Measurements from ENCODE around the gene HLA-DQA1.
"Not testable (repeated sequence)": the region's sequence is repeated elsewhere in the genome, so short reads cannot be mapped to it uniquely, and the experiment has no call there.

HLA-DQA1 gene

DNA sequence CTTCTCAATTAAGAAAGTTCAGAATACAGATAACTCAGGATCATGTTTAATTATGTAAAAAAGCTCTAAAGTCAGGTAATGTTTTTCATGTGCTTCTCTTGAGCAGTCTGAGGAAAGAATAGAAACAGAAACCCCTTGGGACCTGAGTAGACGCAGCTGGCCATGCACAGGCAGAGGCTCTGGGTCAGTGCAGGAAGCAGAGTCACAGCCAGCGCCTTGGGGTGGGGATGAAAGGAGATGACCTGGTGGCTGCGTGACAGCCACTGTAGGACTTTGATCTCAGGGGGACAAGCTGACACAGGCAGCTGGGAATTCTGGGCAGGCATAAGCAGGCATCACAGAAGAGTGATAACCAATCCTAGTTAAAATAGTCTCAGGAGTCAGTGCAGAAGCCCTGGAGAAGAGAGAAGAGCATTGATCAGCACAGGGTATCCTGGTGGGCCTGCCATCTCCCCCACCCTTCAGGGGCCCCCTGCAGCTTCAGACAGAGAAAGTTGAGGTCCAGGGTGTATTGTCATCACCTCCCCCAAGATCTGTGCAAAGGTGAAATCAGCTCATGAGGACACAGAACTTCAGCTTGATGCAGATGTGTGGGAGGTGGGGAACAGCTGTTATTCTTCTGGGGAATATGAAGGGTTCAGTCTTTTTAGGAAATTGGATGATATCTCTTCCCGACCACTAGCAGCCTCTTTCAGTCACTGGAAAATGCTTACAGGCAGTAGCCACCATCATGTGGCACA, 22.8 kb downstream of the HLA-DQA1 start:
- DNase-seq = no peak

DNA sequence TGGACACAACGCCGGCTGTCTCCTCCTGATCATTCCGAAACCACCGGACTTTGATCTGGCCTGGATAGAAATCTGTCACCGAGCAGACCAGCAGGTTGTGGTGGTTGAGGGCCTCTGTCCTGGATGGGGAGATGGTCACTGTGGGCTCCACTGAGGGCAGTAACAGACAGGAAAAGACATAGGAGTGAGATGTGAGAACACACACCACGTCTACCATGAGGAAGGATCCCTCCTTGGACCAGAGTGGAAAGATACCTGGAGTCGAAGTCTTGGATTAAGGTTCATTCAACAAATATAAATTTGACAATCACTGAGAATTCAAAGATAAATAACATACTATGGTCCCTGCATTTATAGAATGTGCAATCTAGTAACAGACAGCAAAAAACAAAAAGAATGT, 24.9 kb downstream of the HLA-DQA1 start:
- DNase-seq = no peak

GRCh38 chr6:32662836-32663235, 25.6 kb downstream of the HLA-DQA1 start:
- no peak for DNase-seq

- peak in 1 of 2 donors; percentile 31 for DNase-seq
Measured at GRCh38 chr6:32664354-32664753, 27.1 kb downstream of the HLA-DQA1 start.

GRCh38 chr6:32664827-32665362, 27.7 kb downstream of the HLA-DQA1 start:
- peak; percentile 85 to 95 for DNase-seq

DNA sequence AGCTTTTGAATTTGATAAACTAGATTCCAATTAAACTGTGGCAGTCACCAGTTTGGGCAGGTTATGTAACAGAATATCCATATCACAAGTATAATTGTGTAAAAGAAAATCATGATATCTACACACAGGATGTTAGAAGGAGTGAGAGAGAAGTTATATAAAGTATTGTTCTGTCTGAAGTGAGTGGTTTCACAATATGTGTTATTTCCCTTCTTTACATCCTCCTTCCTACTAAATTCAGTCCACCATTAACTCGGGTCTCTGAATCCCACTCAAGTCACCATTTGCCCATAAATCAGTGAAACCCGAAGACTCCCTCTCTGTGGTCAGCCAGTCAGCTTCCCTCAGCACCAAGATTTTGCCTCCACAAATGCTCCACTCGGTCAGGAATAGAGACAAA, 28.5 kb downstream of the HLA-DQA1 start:
- DNase-seq = peak; percentile 24 to 26

DNA sequence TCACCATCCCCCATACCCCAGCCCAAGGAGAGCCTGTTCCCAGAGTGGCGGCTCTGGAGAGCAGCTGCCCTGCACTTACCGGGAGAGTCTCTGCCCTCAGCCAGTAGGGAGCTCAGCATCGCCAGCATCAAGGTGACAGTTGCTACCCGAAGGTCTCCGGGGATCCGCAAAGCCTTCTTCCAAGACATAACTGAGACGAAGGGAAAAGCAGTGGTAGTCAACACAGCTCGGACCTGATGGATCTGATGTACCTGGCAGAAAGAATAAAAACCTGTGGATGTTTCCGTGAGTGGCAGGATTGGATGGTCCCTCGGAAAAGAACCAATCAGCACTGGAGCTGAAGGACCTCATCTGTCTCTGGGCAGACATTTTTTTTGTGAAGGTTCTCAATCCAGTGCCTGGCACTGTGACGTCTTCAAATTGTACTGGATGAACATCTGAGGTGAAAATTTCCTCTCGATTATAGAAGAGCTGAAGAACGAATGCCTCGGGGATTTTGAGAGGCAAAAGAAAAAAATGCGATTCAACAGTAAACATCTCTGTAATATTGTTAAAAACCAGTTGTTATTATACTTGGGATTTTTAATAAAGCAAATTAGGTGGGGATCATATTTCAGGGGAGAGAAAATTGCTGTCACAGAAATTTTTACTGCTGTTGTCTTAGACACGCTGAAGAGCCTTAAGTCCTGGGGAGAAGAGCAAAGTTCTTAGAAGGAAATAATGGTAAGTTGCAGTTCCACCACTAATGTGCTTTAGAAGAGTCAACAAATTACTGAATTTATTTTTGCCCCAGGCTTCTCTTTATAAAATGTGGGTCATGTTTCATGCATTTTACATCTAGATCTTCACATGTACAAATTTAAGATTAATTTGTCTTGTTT, 29.5 kb downstream of the HLA-DQA1 start, which contains the start of gene HLA-DQB1:
Gene HLA-DQB1, minus strand, starts transcription at position 238 of the 881 bp plus-strand sequence. Its CDS starts 50 bp downstream, at position 188.
- peak; percentile 90 to 91 for DNase-seq

GRCh38 chr6:32668226-32668747, 31.1 kb downstream of the HLA-DQA1 start:
- DNase-seq = peak; percentile 88 to 90

DNA sequence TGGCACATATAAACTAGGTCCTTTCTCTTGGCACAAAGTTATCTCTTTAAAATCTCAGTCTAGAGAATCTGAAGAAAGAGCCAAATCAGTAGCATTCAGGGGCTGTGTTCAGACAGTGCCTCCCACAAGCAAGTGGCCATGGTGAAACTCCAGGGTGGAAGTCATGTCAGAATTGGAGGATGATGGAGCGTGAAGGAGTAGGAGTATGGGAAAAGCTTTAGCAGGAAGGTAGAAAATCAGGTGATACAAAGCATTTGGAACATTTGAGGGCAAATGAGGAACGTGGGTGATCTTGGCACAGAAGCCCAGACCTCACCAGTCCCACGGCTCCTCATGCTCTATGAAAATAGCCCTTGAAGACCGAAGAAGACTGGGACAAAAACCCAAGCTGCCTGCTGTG, 32.0 kb downstream of the HLA-DQA1 start:
- DNase-seq = peak in 1 of 2 donors; percentile 48

DNA sequence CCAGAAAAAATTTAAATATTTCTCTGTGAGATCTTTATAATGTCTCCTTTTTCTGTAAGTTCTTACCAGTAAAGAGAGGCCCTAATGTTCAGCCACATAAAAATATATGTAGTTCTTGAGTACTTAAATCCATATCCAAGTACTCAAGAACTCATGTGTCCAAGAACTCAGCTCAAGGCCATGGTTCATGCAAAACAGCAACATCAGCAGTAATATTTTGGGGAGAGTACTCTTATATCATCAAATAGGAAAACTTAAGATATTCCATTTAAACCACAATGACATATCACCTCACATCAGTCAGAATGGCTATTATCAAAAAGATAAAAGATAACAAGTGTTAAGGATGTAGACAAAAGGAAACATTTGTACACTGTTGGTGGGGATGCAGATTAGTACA, 32.7 kb downstream of the HLA-DQA1 start:
- DNase-seq = no peak

- not testable (repeated sequence) for DNase-seq
Measured at GRCh38 chr6:32671908-32672307, 34.7 kb downstream of the HLA-DQA1 start.

DNA sequence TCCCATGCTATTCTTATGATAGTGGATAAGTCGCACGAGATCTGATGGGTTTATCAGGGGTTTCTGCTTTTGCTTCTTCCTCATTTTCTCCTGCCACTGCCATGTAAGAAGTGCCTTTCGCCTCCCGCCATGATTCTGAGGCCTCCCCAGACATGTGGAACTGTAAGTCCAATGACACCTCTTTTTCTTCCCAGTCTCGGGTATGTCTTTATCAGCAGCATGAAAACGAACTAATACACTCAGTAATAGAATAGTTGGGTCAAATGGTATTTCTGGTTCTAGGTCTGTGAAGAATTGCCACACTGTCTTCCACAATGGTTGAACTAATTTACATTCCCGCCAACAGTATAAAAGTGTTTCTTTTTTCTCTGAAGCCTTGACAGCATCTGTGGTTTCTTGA, 36.9 kb downstream of the HLA-DQA1 start:
- not testable (repeated sequence) for DNase-seq

DNA sequence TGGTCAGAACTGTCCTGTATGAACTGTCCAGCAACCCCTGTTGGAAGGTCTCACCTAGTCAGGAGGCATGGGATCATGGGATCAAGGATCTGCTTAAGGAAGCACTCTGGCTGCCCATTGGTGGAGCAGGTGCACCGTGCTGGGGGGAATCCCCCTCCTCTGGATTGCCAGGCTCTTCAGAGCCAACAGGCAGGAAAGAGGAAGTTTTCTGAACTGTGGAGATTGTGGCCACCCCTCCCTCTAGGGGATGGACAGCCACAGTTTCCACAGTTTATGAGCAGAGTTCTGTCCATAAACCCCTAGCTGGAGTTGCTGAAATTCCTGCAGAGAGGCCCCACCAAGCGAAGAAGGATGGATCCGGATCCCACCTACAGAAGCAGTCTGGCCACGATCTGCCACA, 42.3 kb downstream of the HLA-DQA1 start:
- DNase-seq = peak in 1 of 2 donors; percentile 26

- DNase-seq = no peak
Measured at GRCh38 chr6:32680055-32680454, 42.8 kb downstream of the HLA-DQA1 start.

DNA sequence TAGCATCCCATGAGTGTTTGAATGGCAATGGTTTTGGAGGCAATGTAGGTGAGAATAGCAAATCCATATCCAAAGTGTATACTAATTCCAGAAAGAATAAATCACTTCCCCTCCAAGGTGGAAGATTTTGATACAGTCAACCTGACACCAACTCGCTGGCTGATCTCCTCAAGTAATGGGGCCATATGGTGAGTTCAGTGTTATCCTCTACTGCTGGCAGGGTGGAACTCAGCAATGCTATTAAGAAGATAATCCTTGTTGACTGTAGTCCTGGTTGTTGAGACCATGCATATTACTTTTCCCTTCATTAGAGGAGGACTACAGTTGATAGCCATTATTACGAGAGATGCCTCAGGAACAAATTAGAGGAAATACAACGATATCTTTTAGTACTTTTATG, 47.0 kb downstream of the HLA-DQA1 start:
- DNase-seq = no peak

GRCh38 chr6:32685603-32686002, 48.4 kb downstream of the HLA-DQA1 start:
- DNase-seq = peak; percentile 80 to 82

DNA sequence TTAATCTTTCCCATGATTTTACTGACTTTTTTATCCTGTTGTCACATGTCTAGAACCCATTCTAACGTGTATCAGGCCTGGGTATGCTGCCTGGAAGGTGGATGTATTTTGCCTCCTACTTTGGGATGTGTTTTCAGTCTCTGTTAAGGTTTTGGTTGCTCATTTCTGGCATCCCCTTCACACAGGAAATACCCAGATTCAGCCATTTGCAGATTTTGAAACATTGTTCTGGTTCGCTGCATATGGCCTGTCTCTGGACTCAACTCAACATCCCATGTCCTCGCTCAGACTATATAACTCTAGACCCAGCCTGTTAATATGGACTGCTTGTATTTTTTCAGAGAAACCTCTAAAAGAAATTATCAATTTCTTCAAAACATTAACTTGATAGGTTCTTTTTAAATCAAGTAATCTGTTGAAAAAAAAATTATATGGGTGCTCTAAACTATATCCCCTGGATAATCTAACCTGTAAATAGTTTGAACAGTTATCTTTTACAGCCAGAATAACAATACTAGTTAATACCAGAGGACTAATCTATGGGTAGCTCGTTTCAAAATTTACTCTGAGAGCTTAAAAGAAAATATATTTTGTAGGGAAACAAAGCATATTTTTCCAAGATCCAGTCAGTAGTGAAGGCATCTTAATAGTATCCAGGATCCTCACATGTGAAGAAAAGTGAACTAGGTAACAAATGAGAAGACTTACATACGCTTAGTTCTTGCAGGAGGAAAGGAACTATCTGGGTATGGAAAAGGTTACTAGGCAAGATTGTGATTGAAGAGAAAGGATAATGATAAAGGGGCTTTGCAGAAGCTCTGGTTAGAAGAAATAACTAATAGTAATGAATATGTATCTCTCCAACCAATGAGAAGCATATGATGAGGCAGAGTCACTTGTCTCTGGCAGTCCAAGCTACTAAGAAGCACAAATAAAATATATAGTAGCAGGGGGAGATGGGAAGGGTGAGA, 52.6 kb downstream of the HLA-DQA1 start:
- peak; percentile 51 to 67 for DNase-seq

- DNase-seq = peak in 1 of 2 donors; percentile 65
Measured at GRCh38 chr6:32692019-32692418, 54.8 kb downstream of the HLA-DQA1 start.
